ENCODE data around the gene MS4A3. TPM values are rescaled to one million over a fixed set of nuclear protein-coding genes. Genes with fewer than 3 reads are reported as not detected.
"Not testable (repeated sequence)": the region's sequence is repeated elsewhere in the genome, so short reads cannot be mapped to it uniquely, and the experiment has no call there.

MS4A3 gene
- total RNA-seq, 4 donors from 2014 or later = not detected

DNA sequence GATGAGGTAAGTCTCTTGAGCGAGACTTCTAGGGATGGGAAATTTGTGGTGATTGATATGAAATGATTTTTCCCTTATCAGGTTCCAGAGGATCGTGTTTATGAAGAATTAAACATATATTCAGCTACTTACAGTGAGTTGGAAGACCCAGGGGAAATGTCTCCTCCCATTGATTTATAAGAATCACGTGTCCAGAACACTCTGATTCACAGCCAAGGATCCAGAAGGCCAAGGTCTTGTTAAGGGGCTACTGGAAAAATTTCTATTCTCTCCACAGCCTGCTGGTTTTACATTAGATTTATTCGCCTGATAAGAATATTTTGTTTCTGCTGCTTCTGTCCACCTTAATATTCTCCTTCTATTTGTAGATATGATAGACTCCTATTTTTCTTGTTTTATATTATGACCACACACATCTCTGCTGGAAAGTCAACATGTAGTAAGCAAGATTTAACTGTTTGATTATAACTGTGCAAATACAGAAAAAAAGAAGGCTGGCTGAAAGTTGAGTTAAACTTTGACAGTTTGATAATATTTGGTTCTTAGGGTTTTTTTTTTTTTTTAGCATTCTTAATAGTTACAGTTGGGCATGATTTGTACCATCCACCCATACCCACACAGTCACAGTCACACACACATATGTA lies 39.1 kb downstream of the MS4A3 start:
- Histone ChIP-seq H3K36me3 (no peaks in the 10 kb centered on the region), H3K9me3 (no peaks in the 10 kb centered on the region), H3K27ac (no peak overlapping the region), H3K4me1 (no peaks in the 10 kb centered on the region), H3K4me3 (no peak overlapping the region), H3K27me3 (no peaks in the 10 kb centered on the region)
- no peak for DNase-seq
- TF ChIP-seq POLR2A (IDR thresholded peaks at IDR 0.05) = no peak
- TF ChIP-seq, protein P1, sequence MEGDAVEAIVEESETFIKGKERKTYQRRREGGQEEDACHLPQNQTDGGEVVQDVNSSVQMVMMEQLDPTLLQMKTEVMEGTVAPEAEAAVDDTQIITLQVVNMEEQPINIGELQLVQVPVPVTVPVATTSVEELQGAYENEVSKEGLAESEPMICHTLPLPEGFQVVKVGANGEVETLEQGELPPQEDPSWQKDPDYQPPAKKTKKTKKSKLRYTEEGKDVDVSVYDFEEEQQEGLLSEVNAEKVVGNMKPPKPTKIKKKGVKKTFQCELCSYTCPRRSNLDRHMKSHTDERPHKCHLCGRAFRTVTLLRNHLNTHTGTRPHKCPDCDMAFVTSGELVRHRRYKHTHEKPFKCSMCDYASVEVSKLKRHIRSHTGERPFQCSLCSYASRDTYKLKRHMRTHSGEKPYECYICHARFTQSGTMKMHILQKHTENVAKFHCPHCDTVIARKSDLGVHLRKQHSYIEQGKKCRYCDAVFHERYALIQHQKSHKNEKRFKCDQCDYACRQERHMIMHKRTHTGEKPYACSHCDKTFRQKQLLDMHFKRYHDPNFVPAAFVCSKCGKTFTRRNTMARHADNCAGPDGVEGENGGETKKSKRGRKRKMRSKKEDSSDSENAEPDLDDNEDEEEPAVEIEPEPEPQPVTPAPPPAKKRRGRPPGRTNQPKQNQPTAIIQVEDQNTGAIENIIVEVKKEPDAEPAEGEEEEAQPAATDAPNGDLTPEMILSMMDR (IDR thresholded peaks at IDR 0.05) = no peak
- intact Hi-C loops (cut with DNase I; ENCODE audit: low total_unique reads) = no loop called here

DNA sequence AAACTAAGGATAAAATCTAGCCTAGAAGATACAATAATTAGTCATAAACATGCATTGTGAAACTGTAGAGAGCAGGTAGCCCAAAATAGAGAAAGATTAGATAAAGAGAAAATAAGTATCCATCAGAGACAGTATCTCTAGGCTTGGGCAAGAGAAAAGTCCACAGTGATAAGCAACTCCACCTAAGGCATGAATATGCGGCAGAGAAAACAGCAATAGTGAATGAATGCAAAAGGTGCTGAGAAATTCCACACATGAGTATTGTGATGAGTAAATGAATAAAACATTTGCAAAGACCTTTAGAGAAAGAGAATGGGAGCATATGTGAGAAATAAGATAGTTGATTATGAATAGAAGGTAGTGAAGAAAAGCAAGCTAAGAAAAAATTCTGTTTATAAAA lies 40.7 kb downstream of the MS4A3 start:
- intact Hi-C loops (cut with DNase I; ENCODE audit: low total_unique reads) = no loop called here
- H3K4me3 ChIP-seq = no peak overlapping the region
- H3K27ac ChIP-seq = no peak overlapping the region
- no peaks in the 10 kb centered on the region for H3K36me3 ChIP-seq
- no peak for DNase-seq
- H3K4me1 ChIP-seq = no peaks in the 10 kb centered on the region
- H3K9me3 ChIP-seq = no peaks in the 10 kb centered on the region
- no peaks in the 10 kb centered on the region for H3K27me3 ChIP-seq
- TF ChIP-seq, protein P1 (IDR thresholded peaks at IDR 0.05) = no peak
- no peak for TF ChIP-seq POLR2A (IDR thresholded peaks at IDR 0.05)

- H3K36me3 ChIP-seq = no peaks in the 10 kb centered on the region
- H3K27ac ChIP-seq = no peak overlapping the region
- no peak overlapping the region for H3K4me3 ChIP-seq
- no peak for DNase-seq
- intact Hi-C loops (cut with DNase I; ENCODE audit: low total_unique reads) = no loop called here
- no peaks in the 10 kb centered on the region for H3K4me1 ChIP-seq
- H3K27me3 ChIP-seq = no peaks in the 10 kb centered on the region
- TF ChIP-seq, protein P1 (IDR thresholded peaks at IDR 0.05) = no peak
- no peak for TF ChIP-seq POLR2A (IDR thresholded peaks at IDR 0.05)
- H3K9me3 ChIP-seq = no peaks in the 10 kb centered on the region
Observed at GRCh38 chr11:60098508-60098907, 42.0 kb downstream of the MS4A3 start.

GRCh38 chr11:60100516-60100915 lies 44.1 kb downstream of the MS4A3 start:
- no peak for DNase-seq
- Histone ChIP-seq H3K4me1 (no peaks in the 10 kb centered on the region), H3K27ac (no peak overlapping the region), H3K36me3 (no peaks in the 10 kb centered on the region), H3K9me3 (no peaks in the 10 kb centered on the region), H3K4me3 (no peak overlapping the region), H3K27me3 (no peaks in the 10 kb centered on the region)
- intact Hi-C loops (cut with DNase I; ENCODE audit: low total_unique reads) = no loop called here
- TF ChIP-seq POLR2A (IDR thresholded peaks at IDR 0.05) = no peak
- TF ChIP-seq, protein P1 (IDR thresholded peaks at IDR 0.05) = no peak

GRCh38 chr11:60101368-60101767 lies 44.9 kb downstream of the MS4A3 start:
- H3K9me3 ChIP-seq; H3K36me3 ChIP-seq; intact Hi-C loops (cut with DNase I; ENCODE audit: low total_unique reads); DNase-seq; H3K4me3 ChIP-seq; H3K27ac ChIP-seq; H3K4me1 ChIP-seq; H3K27me3 ChIP-seq: not testable (repeated sequence)

GRCh38 chr11:60104471-60105115 lies 48.1 kb downstream of the MS4A3 start:
- H3K4me3 ChIP-seq; H3K36me3 ChIP-seq; H3K27me3 ChIP-seq; H3K27ac ChIP-seq; H3K4me1 ChIP-seq; H3K9me3 ChIP-seq; intact Hi-C loops (cut with DNase I; ENCODE audit: low total_unique reads); DNase-seq: not testable (repeated sequence)

DNA sequence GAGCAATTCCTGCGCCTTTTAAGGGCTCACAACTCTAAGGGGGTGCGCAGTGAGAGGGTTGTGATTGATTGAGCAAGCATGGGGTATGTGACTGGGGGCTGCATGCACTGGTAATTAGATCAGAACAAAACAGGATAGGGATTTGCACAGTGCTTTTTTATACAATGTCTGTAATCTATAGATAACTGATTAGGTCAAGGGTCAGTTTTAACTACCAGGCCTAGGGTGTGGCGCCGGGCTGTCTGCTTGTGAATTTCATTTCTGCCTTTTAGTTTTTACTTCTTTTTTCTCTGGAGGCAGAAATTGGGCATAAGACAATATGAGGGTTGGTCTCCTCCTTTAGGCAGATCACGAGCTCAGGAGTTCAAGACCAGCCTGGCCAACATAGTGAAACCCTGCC lies 52.2 kb downstream of the MS4A3 start:
- H3K36me3 ChIP-seq; DNase-seq; H3K4me3 ChIP-seq; H3K4me1 ChIP-seq; intact Hi-C loops (cut with DNase I; ENCODE audit: low total_unique reads); H3K27ac ChIP-seq; H3K9me3 ChIP-seq; H3K27me3 ChIP-seq: not testable (repeated sequence)
